LNCaP clone FGC (cell line): ENCODE data around the gene TAF11L3.
"Not testable (repeated sequence)": the region's sequence is repeated elsewhere in the genome, so short reads cannot be mapped to it uniquely, and the experiment has no call there.

Experiments used
- DNase-seq: peaks from one replicate; pipeline ENCODE4 v3.0.0-alpha.2; 2011; ENCODE audit warnings: low read depth
- H3K4me3 ChIP-seq: 2 replicates; pipeline ENCODE4 v1.5.1; 2011; ENCODE audit warnings: mild to moderate bottlenecking, low read depth, low read length, control low read depth
- TF ChIP-seq, protein P1 (sequence below): IDR thresholded peaks from 2 replicates; pipeline ENCODE4 v1.5.1; 2012; ENCODE audit warnings: mild to moderate bottlenecking; ENCODE audit not compliant: control insufficient read depth, insufficient read depth; ENCODE audit errors: extremely low read depth

Gene TAF11L3

DNA sequence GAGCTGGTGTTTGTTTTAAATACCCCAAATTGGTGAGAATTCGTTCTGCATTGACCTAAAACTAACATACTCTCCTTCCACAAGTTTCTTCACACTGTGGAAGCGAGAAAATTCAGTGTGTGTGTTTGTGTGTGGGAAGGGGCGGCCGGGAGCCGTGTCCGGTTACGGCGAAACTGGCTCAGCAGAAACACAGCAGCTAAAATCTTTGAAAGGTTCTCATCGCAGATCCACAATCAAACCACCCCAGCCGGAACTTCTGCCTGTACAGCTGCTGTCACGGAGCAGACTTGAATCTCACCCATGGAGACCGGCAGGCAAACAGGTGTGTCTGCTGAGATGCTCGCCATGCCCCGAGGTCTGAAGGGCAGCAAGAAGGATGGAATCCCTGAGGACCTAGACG is at the start of gene TAF11L3:
TSS of gene TAF11L3 (plus strand) at position 301 of the 400 bp plus-strand sequence.
- H3K4me3 ChIP-seq, DNase-seq: not testable (repeated sequence)

- no peak overlapping the region for H3K4me3 ChIP-seq
- TF ChIP-seq, protein P1, sequence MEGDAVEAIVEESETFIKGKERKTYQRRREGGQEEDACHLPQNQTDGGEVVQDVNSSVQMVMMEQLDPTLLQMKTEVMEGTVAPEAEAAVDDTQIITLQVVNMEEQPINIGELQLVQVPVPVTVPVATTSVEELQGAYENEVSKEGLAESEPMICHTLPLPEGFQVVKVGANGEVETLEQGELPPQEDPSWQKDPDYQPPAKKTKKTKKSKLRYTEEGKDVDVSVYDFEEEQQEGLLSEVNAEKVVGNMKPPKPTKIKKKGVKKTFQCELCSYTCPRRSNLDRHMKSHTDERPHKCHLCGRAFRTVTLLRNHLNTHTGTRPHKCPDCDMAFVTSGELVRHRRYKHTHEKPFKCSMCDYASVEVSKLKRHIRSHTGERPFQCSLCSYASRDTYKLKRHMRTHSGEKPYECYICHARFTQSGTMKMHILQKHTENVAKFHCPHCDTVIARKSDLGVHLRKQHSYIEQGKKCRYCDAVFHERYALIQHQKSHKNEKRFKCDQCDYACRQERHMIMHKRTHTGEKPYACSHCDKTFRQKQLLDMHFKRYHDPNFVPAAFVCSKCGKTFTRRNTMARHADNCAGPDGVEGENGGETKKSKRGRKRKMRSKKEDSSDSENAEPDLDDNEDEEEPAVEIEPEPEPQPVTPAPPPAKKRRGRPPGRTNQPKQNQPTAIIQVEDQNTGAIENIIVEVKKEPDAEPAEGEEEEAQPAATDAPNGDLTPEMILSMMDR = no peak
- DNase-seq = peak; percentile 18
These were observed 48.1 kb upstream of the TAF11L3 start for GRCh38 chr5:17470064-17470463.

DNA sequence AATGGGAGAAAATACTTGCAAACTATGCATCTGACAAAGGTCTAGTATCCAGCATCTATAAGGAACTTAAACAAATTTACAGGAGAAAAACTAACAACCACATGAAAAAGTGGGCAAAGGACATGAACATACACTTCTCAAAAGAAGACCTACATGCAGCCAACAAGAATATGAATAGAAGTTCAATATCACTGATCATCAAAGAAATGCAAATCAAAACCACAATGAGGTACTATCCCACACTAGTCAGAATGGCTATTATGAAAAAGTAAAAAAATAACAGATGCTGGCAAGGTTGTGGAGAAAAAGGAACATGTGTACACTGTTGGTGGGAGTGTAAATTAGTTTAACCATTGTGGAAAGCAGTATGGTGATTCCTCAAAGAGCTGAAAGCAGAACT is 43.1 kb upstream of the TAF11L3 start:
- not testable (repeated sequence) for DNase-seq, H3K4me3 ChIP-seq

GRCh38 chr5:17477043-17477442 is 41.1 kb upstream of the TAF11L3 start:
- DNase-seq = no peak
- TF ChIP-seq, protein P1 = no peak
- H3K4me3 ChIP-seq = no peak overlapping the region

GRCh38 chr5:17477573-17478265 is 40.4 kb upstream of the TAF11L3 start:
- DNase-seq = no peak
- TF ChIP-seq, protein P1 = no peak
- no peak overlapping the region for H3K4me3 ChIP-seq

GRCh38 chr5:17481378-17481777 is 36.8 kb upstream of the TAF11L3 start:
- H3K4me3 ChIP-seq = no peak overlapping the region
- DNase-seq = no peak
- TF ChIP-seq, protein P1 = no peak

DNA sequence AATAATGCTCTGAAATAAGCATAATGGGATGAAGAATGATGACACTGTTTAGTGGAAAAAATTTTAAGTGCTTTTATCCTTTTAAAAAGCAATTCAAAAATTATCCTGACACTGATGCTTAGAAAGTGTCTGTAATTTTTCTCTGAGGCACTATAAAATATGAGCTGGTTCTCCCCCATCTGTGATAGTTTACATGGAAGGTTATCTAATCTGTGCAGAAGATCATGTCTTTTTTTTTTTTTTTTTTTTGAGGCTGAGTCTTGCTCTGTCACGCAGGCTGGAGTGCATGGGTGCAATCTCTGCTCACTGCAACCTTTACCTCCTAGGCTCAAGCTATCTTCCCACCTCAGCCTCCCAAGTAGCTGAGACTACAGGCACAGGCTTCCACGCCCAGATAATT is 35.4 kb upstream of the TAF11L3 start:
- no peak for DNase-seq
- TF ChIP-seq, protein P1 = no peak
- no peak overlapping the region for H3K4me3 ChIP-seq

- H3K4me3 ChIP-seq, DNase-seq: not testable (repeated sequence)
These were observed 31.5 kb upstream of the TAF11L3 start for GRCh38 chr5:17486464-17487173.
